ENCODE data around the gene OSR1. TPM values are rescaled to one million over a fixed set of nuclear protein-coding genes. Genes with fewer than 3 reads are reported as not detected.

OSR1 gene
- total RNA-seq (2022; extraction: Qiagen RNA extraction): 6.4 to 10.3 TPM (median 6.6 TPM) in 5 replicates

GRCh38 chr2:19358242-19359020, at the start of gene OSR1:
Gene OSR1, minus strand, starts transcription at chr2:19358623. Its CDS starts 4,818 bp downstream, at chr2:19353805.

